HL-60 (cell line): Measurements from ENCODE around the gene BIK.
"Not testable (repeated sequence)": the region's sequence is repeated elsewhere in the genome, so short reads cannot be mapped to it uniquely, and the experiment has no call there.

Source experiments
- DNase-seq, 2 experiments: peaks; one replicate each; pipeline ENCODE4 v3.0.0-alpha.2; 2010 to 2020; ENCODE audit warnings: low read depth in 1 of 2, low spot score in 1 of 2
- H3K27ac ChIP-seq: fragments of 250-450 bp; sonication (Bioruptor Pico); replicated peaks from 2 replicates; pipeline ENCODE4 v1.5.1; 2020; ENCODE audit warnings: mild to moderate bottlenecking, moderate library complexity
- H3K27me3 ChIP-seq: fragments of 250-450 bp; sonication (Bioruptor Pico); 2 replicates; pipeline ENCODE4 v1.5.1; 2021; ENCODE audit warnings: mild to moderate bottlenecking, moderate library complexity; ENCODE audit not compliant: insufficient read depth, poor library complexity, severe bottlenecking
- H3K4me3 ChIP-seq: replicated peaks from 2 replicates; pipeline ENCODE4 v1.5.1; 2011; ENCODE audit warnings: mild to moderate bottlenecking, control low read depth, low read length; ENCODE audit not compliant: insufficient read depth
- CTCF ChIP-seq: IDR thresholded peaks from one replicate; pipeline ENCODE4 v1.5.1; 2011; ENCODE audit warnings: low read length, control low read depth, inconsistent platforms; ENCODE audit not compliant: insufficient read depth
- GABPA ChIP-seq: IDR thresholded peaks from 2 replicates; pipeline ENCODE4 v1.6.1; 2012; ENCODE audit warnings: low read depth
- POLR2AphosphoS5 ChIP-seq: IDR thresholded peaks from 2 replicates; pipeline ENCODE4 v1.6.1; 2012; ENCODE audit warnings: low read depth
- SPI1 ChIP-seq: IDR thresholded peaks from 2 replicates; pipeline ENCODE4 v1.6.1; 2012; ENCODE audit warnings: low read depth, mild to moderate bottlenecking, borderline replicate concordance
- TF ChIP-seq, protein P1 (sequence below): IDR thresholded peaks from 2 replicates; pipeline ENCODE4 v1.6.1; 2012; ENCODE audit warnings: low read depth; ENCODE audit not compliant: insufficient replicate concordance

The BIK gene

DNA sequence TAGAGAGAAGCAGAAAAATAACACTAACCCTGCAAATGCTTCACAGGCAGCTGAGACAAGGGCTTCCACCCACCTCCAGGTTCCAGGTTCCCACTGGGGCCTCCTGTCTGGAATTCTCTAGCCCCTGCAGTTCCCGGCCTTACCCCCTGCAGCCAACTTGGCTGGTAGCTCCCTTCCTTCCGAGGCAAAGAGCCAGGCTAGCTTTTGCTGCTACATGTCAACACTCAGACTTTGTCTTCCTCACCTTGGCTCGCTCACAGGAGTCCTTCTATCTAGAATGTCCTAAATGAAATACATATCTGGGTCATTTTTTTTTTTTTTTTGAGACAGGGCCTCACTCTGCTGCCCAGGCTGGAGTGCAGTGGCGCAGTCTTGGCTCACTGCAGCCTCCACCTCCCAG, 11.5 kb upstream of the BIK start:
- Histone ChIP-seq H3K27me3 (no peaks in the 10 kb centered on the region), H3K27ac (no peak overlapping the region), H3K4me3 (no peak overlapping the region)
- TF ChIP-seq POLR2AphosphoS5 (no peak), SPI1 (no peak), GABPA (no peak), CTCF (no peak)
- TF ChIP-seq, protein P1, sequence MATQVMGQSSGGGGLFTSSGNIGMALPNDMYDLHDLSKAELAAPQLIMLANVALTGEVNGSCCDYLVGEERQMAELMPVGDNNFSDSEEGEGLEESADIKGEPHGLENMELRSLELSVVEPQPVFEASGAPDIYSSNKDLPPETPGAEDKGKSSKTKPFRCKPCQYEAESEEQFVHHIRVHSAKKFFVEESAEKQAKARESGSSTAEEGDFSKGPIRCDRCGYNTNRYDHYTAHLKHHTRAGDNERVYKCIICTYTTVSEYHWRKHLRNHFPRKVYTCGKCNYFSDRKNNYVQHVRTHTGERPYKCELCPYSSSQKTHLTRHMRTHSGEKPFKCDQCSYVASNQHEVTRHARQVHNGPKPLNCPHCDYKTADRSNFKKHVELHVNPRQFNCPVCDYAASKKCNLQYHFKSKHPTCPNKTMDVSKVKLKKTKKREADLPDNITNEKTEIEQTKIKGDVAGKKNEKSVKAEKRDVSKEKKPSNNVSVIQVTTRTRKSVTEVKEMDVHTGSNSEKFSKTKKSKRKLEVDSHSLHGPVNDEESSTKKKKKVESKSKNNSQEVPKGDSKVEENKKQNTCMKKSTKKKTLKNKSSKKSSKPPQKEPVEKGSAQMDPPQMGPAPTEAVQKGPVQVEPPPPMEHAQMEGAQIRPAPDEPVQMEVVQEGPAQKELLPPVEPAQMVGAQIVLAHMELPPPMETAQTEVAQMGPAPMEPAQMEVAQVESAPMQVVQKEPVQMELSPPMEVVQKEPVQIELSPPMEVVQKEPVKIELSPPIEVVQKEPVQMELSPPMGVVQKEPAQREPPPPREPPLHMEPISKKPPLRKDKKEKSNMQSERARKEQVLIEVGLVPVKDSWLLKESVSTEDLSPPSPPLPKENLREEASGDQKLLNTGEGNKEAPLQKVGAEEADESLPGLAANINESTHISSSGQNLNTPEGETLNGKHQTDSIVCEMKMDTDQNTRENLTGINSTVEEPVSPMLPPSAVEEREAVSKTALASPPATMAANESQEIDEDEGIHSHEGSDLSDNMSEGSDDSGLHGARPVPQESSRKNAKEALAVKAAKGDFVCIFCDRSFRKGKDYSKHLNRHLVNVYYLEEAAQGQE: no peak
- DNase-seq: no peak

DNA sequence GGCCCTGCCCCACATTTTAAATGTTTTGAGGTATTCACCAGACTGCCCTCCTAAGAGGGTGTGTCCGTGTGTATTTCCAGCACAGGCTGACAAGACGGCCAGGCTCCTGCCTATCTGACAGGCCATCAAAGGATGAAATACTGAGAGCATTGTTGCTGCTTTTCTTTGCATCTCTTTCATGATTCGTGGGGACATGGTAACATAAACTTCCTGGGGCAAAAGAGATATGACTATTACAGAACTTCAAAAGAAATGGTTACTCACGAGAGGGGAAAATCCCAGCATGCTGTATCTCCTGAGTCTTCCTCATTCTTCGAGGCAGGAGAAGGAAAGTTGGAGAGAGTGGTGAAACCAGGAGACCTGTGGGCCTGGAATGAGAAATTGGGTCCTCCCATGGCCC, 10.3 kb upstream of the BIK start:
- H3K27ac ChIP-seq: no peak overlapping the region
- no peak for DNase-seq
- TF ChIP-seq CTCF (no peak), GABPA (no peak), SPI1 (no peak), POLR2AphosphoS5 (no peak)
- TF ChIP-seq, protein P1: no peak
- no peaks in the 10 kb centered on the region for H3K27me3 ChIP-seq
- no peak overlapping the region for H3K4me3 ChIP-seq

- H3K4me3 ChIP-seq: no peak overlapping the region
- no peak for DNase-seq
- TF ChIP-seq, protein P1: no peak
- TF ChIP-seq CTCF (no peak), GABPA (no peak), POLR2AphosphoS5 (no peak), SPI1 (no peak)
- no peak overlapping the region for H3K27ac ChIP-seq
- no peaks in the 10 kb centered on the region for H3K27me3 ChIP-seq
These were observed 9.2 kb upstream of the BIK start for GRCh38 chr22:43101306-43101705.

DNA sequence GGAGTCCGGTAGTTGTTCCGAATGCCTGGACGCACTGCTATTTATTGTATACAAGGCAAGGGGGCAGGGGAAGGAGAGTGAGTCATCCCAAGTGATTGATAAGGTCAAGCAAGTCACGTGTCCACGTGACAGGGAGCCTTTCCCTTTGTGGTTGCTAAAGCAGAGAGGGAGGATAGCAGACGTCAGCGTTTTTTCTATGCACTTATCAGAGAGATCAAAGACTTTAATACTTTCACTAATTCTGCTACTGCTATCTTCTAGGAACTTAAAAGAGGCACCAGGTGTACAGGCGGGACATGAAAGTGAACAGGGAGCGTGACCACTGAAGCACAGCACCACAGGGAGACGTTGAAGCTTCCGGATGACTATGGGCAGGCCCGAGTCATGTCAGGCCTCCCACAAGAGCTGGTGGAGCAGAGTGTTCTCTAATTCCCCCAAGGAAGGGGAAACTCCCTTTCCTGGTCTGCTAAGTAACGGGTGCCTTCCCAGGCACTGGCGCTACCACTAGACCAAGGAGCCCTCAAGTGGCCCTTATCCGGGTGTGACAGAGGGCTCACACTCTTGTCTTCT, 6.4 kb upstream of the BIK start:
- not testable (repeated sequence) for H3K4me3 ChIP-seq, H3K27me3 ChIP-seq, DNase-seq, H3K27ac ChIP-seq

- not testable (repeated sequence) for H3K27ac ChIP-seq, H3K27me3 ChIP-seq, DNase-seq, H3K4me3 ChIP-seq
These were observed 5.6 kb upstream of the BIK start for GRCh38 chr22:43104950-43105349.
